CD4-positive, alpha-beta T cell treated with Interleukin-4 for 1 hour (primary cell): ENCODE measurements around the gene RP2.

Experiments used
- DNase-seq, 2 donors: peaks; one replicate each; pipeline ENCODE4 v3.0.0-alpha.2; 2020 to 2022

The RP2 gene

GRCh38 chrX:46922611-46923010 is 85.8 kb downstream of the RP2 start:
- DNase-seq: no peak

- no peak for DNase-seq
Observed at GRCh38 chrX:46927718-46928117, 90.9 kb downstream of the RP2 start.

- no peak for DNase-seq
Observed at GRCh38 chrX:46929439-46930261, 92.8 kb downstream of the RP2 start.
